Adrenal gland (tissue), 5 donors: ENCODE data around the gene GLE1.

Source experiments
- POLR2A ChIP-seq, 2 donors: fragments of 450-650 bp; IDR thresholded peaks; one replicate each; pipeline ENCODE4 v1.6.1; 2017; ENCODE audit warnings: antibody characterized with exemption in 2 of 2, mild to moderate bottlenecking in 2 of 2, moderate library complexity in 1 of 2
- TF ChIP-seq, protein P1 (sequence below), 6 experiments: fragments of 450-650 bp in 4 of 6; fragments of 200-600 bp in 2 of 6; sonication (generic) in 1 of 6; IDR thresholded peaks; 1 replicate in 5 of 6; 2 replicates in 1 of 6; pipeline versions ENCODE4 v1.5.1 to v1.8.0; 2016 to 2021; ENCODE audit warnings: antibody characterized with exemption in 6 of 6, mild to moderate bottlenecking in 2 of 6, moderate library complexity in 1 of 6
- donor health status: DM: no; HTN: no; CAD: no.

DNA sequence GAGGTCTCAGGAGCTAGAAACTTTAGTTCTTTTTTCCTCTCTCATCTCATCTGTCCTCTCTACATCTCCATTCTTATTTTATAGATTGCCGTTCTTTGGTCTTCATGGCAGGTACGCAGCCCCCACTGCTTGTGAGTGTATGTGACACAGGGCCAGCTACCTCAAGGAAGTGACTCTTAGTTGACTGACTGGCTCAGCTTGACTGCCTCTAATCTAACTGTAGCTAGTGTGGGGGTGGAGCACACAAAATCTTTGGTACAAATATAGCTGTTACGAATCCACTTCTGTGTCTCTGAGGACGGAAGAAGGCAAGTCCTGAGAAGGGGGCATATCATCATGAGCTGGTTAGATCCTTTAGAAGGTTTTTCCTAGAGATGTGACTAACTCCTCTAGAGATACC, 28.1 kb downstream of the GLE1 start:
- TF ChIP-seq POLR2A (IDR thresholded peaks at IDR 0.05) = no peak
- TF ChIP-seq, protein P1, sequence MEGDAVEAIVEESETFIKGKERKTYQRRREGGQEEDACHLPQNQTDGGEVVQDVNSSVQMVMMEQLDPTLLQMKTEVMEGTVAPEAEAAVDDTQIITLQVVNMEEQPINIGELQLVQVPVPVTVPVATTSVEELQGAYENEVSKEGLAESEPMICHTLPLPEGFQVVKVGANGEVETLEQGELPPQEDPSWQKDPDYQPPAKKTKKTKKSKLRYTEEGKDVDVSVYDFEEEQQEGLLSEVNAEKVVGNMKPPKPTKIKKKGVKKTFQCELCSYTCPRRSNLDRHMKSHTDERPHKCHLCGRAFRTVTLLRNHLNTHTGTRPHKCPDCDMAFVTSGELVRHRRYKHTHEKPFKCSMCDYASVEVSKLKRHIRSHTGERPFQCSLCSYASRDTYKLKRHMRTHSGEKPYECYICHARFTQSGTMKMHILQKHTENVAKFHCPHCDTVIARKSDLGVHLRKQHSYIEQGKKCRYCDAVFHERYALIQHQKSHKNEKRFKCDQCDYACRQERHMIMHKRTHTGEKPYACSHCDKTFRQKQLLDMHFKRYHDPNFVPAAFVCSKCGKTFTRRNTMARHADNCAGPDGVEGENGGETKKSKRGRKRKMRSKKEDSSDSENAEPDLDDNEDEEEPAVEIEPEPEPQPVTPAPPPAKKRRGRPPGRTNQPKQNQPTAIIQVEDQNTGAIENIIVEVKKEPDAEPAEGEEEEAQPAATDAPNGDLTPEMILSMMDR (IDR thresholded peaks at IDR 0.05) = no peak
